NT2/D1 (cell line): ENCODE measurements around the gene PTPRN2.

Experiments used
- DNase-seq: peaks from one replicate; pipeline ENCODE4 v3.0.0-alpha.2; 2011; ENCODE audit warnings: low read depth, low spot score
- H3K27me3 ChIP-seq: 2 replicates; pipeline ENCODE4 v1.6.0; 2011; ENCODE audit warnings: mild to moderate bottlenecking; ENCODE audit not compliant: insufficient read length, insufficient read depth
- H3K36me3 ChIP-seq: 2 replicates; pipeline ENCODE4 v1.6.1; 2011; ENCODE audit warnings: mild to moderate bottlenecking, low read length, mixed read lengths; ENCODE audit not compliant: insufficient read depth, insufficient read length
- H3K4me1 ChIP-seq: 2 replicates; pipeline ENCODE4 v1.5.1; 2011; ENCODE audit not compliant: insufficient read depth, insufficient read length
- H3K4me3 ChIP-seq: 2 replicates; pipeline ENCODE4 v1.5.1; 2011; ENCODE audit warnings: low read depth; ENCODE audit not compliant: insufficient read length
- H3K9ac ChIP-seq: 2 replicates; pipeline ENCODE4 v1.6.0; 2011; ENCODE audit warnings: low read depth; ENCODE audit not compliant: insufficient read length
- H3K9me3 ChIP-seq: 2 replicates; pipeline ENCODE4 v1.5.1; 2011; ENCODE audit warnings: mild to moderate bottlenecking, low read length; ENCODE audit not compliant: insufficient read depth
- SUZ12 ChIP-seq: IDR thresholded peaks from 2 replicates; pipeline ENCODE4 v1.6.1; 2011; ENCODE audit not compliant: insufficient read length, insufficient read depth; ENCODE audit errors: extremely low read depth
- YY1 ChIP-seq: IDR thresholded peaks from 2 replicates; pipeline ENCODE4 v1.6.1; 2011; ENCODE audit not compliant: insufficient read length, insufficient read depth
- ZNF274 ChIP-seq: IDR thresholded peaks from 2 replicates; pipeline ENCODE4 v1.6.1; 2011; ENCODE audit warnings: mild to moderate bottlenecking, low read depth, low read length

PTPRN2 gene

DNA sequence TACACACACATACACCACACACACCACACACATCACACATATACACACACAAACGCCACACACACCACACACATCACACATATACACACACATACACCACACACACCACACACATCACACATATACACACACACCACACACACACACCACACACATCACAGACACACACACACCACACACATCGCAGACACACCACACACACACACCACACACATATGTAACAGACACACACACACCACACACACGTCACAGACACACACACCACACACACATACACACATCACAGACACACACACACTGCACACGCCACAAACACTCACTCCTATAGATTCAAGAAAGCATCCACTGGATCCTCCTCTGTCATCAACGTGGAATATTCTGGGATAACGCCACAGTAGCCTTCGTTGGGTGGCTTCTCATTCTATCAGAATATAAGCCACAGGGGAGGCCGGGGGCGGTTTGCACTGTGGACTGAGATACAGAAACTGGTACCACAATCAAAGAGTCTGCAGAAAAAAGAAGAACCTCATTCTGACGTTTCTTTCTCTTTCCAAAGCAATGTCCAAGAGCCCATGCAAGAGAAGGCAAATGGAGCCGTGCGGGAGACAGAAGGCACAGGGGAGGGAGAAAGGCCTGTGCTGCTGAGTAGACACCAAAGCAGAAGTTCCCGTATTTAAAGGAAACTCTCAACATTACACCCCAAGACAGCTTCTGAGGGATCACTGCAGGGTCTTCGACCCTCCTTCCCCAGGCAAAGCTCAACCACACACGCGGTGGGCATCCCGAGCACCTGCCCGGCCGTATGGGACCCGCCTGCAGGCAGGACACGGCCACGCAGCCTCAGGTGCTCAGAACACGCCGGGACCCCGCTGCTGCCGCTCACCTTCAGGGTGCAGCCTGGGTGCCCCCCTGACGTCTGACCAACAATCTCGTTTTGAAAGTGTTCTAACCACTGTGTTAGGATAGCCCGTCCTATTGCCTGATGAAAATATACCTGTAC, 929.6 kb downstream of the PTPRN2 start:
- Histone ChIP-seq H3K27me3 (no peaks in the 10 kb centered on the region), H3K36me3 (no peaks in the 10 kb centered on the region), H3K4me1 (peaks cover 1% of the 10 kb centered on the region), H3K9me3 (no peaks in the 10 kb centered on the region), H3K4me3 (no peak overlapping the region), H3K9ac (no peak overlapping the region)
- no peak for DNase-seq
- TF ChIP-seq ZNF274 (no peak), YY1 (no peak), SUZ12 (no peak)

DNA sequence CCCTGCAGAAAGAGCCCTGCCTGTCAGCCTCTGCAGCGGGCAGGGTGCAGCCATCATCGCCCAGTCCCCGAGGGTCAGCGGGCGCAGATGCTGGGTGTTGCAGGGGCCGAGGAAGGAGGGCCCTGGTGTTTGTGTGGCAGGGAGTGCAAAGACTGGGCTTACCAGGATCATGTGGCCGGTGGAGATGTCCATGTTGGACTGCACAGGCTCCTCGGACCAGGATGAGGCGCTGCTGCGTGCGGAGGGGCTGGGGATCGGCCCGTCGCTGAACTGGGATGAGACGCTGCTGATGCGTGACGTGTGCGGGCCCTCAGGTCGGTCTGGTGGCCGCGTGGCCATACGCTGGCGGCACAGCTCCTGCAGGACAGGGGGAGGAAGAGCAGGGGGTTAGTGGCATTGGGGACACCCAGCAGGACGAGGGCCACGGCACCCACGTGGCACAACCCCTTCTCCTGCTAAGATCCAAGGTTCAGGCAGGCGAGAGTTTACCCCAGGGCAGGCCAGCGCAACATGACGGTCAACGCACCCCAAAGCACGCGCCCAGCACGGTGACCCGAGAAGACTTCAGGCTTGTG, 931.3 kb downstream of the PTPRN2 start:
- H3K27me3 ChIP-seq = no peaks in the 10 kb centered on the region

DNA sequence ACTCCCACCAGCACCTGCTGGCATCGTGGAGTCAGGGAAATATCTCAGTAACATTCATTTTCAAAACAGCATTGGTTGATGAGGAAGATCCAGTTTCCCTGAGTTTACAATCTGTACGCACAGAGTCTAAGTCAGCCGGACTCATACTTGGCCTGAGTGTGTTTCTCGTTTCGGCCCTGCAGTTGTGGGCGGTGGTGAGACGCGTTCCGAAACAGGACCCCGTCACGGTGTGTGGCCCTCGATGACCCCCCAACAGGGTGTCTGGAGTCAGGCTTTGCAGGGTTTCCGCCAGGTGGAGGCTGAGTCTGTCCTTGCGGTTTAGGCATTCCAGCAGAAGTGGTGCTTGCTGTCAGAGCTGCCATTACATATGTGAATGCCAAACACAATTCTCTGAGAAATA, 933.3 kb downstream of the PTPRN2 start:
- H3K9ac ChIP-seq = no peak overlapping the region
- no peaks in the 10 kb centered on the region for H3K36me3 ChIP-seq
- no peaks in the 10 kb centered on the region for H3K27me3 ChIP-seq
- no peak for DNase-seq
- H3K4me3 ChIP-seq = no peak overlapping the region
- TF ChIP-seq ZNF274 = no peak
- no peak for TF ChIP-seq SUZ12
- no peak for TF ChIP-seq YY1
- H3K9me3 ChIP-seq = no peaks in the 10 kb centered on the region
- no peaks in the 10 kb centered on the region for H3K4me1 ChIP-seq

More for the DNA sequence above, 931.3 kb downstream of the PTPRN2 start:
- Histone ChIP-seq H3K36me3 (no peaks in the 10 kb centered on the region), H3K9me3 (no peaks in the 10 kb centered on the region), H3K9ac (no peak overlapping the region), H3K4me1 (no peaks in the 10 kb centered on the region), H3K4me3 (no peak overlapping the region)
- no peak for TF ChIP-seq YY1
- TF ChIP-seq ZNF274 = no peak
- no peak for TF ChIP-seq SUZ12
- no peak for DNase-seq

DNA sequence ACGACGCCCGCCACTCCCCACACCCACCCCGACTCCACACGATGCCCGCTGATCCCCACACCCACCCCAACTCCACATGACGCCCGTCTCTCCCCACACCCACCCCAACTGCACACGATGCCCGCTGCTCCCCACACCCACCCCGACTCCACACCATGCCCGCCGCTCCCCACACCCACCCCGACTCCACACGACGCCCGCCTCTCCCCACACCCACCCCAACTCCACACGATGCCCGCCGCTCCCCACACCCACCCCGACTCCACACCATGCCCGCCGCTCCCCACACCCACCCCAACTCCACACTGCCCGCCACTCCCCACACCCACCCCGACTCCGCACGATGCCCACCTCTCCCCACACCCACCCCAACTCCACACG, 933.8 kb downstream of the PTPRN2 start:
- Histone ChIP-seq H3K9me3 (no peaks in the 10 kb centered on the region), H3K36me3 (no peaks in the 10 kb centered on the region), H3K4me3 (no peak overlapping the region), H3K9ac (no peak overlapping the region), H3K4me1 (no peaks in the 10 kb centered on the region), H3K27me3 (no peaks in the 10 kb centered on the region)
- TF ChIP-seq SUZ12 (no peak), YY1 (no peak), ZNF274 (no peak)
- DNase-seq = no peak

DNA sequence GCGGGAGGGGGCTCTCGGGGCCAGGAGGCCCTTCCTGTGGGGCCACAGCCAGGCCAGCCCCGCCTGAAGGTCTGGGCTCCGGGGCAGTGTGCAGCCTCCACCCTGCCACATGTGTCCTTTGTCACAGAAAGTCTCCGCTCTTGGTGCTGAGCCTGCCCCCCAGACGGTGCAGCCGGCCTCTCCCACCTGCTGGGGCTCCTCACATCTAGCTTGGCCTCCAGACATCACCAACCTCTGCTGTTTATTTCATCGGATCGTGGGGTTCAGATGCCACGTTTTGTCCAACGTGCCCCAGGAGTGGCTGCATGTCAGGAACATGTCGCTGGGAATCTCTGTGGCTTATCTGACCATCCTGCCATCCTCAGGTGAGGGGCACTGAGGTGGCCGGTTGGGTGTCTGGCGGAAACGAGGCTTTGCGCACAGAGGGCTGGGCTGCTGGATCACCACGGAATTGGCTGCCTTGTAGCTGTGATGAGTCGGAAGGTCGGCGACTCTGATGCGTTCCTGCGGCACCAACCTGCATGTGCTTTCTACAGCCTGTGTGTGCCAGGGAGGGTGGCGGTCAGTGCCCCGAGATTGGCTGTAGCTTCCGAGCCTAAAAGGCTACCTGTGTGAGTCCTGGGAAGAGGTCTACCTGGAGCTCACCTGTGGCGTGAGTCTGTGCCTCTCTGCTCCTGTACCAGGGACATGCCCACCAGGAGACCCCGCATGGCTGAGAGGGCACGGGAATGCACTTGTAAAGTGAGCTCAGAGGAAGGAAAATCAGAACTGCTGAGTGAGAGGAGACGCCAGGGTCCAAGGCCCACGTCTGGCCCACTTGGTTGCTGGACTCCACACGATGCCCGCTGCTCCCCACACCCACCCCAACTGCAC, 934.4 kb downstream of the PTPRN2 start:
- TF ChIP-seq SUZ12 = no peak
- TF ChIP-seq ZNF274 = no peak
- no peak for TF ChIP-seq YY1
- H3K9ac ChIP-seq = no peak overlapping the region
- H3K9me3 ChIP-seq = no peaks in the 10 kb centered on the region
- H3K4me1 ChIP-seq = no peaks in the 10 kb centered on the region
- H3K4me3 ChIP-seq = no peak overlapping the region
- H3K36me3 ChIP-seq = no peaks in the 10 kb centered on the region
- no peak for DNase-seq
- no peaks in the 10 kb centered on the region for H3K27me3 ChIP-seq

DNA sequence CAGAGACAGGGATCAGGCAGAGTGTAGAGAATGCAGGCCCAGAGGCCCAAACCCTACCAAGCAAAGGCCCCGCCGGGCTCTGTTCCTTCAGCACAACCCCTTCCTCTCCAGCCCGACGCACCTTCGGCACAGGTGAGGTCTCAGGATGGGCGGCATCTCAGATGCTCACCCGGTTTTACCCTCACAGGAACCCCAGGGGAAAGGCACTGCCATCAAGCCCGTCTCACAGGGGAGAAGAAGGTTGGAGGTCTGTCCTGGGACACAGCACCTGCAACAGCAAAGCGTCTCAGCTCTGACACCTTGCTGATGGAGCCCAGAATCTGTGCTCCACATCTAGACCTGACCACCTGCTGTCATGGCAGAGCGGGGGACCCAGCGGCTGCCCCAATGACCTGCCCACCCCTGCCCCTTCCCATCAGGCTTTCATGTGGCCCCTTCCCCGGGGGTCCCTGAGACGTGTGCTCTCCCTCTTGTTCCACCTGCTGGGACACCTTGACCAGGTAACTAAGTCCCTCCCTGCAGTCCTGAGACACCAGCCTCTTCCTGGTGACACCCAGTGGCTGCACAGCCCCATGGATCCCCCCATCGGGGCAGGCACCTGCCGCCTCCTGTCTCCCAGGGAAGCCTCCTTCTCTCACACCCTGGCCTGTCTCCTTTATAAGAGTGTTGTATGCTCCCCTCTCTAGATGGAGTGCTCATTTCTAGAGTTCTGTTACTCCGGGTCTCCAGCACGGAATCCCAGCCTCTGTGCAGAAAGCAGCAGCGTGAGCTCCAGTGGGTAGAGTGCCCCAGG, 935.3 kb downstream of the PTPRN2 start:
- H3K27me3 ChIP-seq = no peaks in the 10 kb centered on the region
- no peak for TF ChIP-seq ZNF274
- no peak for TF ChIP-seq YY1
- no peak for TF ChIP-seq SUZ12
- no peak for DNase-seq
- no peak overlapping the region for H3K4me3 ChIP-seq
- no peaks in the 10 kb centered on the region for H3K4me1 ChIP-seq
- no peaks in the 10 kb centered on the region for H3K36me3 ChIP-seq
- H3K9me3 ChIP-seq = no peaks in the 10 kb centered on the region
- H3K9ac ChIP-seq = no peak overlapping the region
